ENCODE measurements around the gene MAP4K5. TPM values are rescaled to one million over a fixed set of nuclear protein-coding genes. Genes with fewer than 3 reads are reported as not detected.

The MAP4K5 gene
- total and polyA plus RNA-seq, 2 of the 13 experiments (the other 11 are each of a cell fraction or from before 2014, with no cell fraction given), result 12.7 to 23.9 TPM

DNA sequence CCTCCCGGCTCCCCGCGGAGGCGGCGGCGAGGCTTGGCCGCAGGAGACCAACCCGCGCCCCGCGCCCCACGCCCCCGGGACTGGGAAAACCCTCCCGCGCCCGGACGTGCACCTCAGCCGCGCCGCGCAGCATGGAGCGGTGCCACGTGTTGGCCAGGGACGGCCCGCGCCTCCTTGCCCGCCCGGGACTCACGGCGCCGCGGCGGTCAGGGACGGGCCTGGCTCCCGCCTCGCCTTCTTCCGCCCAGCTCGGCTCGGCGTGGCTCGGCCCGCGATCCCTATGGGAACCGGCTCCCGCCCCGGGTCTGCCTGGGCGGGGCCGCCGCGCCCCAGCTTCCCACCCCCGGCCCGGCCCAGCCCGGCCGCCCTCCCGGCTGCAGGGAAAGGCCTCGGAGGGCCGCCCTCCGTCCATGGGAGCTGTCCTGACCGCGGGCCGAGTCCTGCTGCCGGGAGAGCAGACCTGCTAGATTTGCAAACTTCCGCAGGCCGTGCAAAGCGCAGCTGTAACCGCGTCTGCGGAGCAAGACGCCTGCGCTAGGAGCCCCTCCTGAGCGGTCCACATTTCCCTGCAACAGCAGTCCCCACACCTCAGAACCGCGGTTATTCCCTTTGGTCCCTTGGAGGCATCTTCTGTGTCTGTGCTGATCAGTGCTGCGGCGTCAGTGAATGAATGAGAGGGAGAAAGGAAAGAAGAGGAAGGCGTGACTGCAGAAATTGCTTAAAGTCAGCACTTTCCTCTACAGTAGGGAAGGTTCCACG, 135.6 kb downstream of the MAP4K5 start, which contains the start of gene CDKL1 (continued):
- TF ChIP-seq MAFG (CRISPR knock-in tag; IDR thresholded peaks at IDR 0.05) (no peak), MYPOP (CRISPR knock-in tag; IDR thresholded peaks at IDR 0.05) (peak; percentile 72; the same call in 1 of the 2 replicates), SMARCE1 (IDR thresholded peaks at IDR 0.05; ENCODE audit: borderline replicate concordance) (no peak), ZNF562 (CRISPR knock-in tag; IDR thresholded peaks at IDR 0.05; ENCODE audit: borderline replicate concordance) (no peak), PPARG (CRISPR knock-in tag; conservative IDR thresholded peaks at IDR 0.05) (no peak), POLR2A (IDR thresholded peaks at IDR 0.05; ENCODE audit: insufficient read depth in 1 of 2, low read depth in 2 of 2, low read length in 2 of 2) (peak in 1 of 2 experiments; percentile 46; a peak in 2 of 4 replicates), IKZF4 (CRISPR knock-in tag; IDR thresholded peaks at IDR 0.05; ENCODE audit: borderline replicate concordance, low read depth, not compliant biosample characterization) (peak; percentile 71), PRDM10 (CRISPR knock-in tag; IDR thresholded peaks at IDR 0.05; ENCODE audit: low read depth) (no peak), KAT7 (CRISPR knock-in tag; IDR thresholded peaks at IDR 0.05; ENCODE audit: borderline replicate concordance) (0 out of 2 replicates have a peak, but pooled peaks have one; percentile 28), ZNF761 (CRISPR knock-in tag; conservative IDR thresholded peaks at IDR 0.05) (peak; percentile 72; the same call in 1 of the 2 replicates), GTF3A (CRISPR knock-in tag; conservative IDR thresholded peaks at IDR 0.05) (no peak), BRCA1 (CRISPR knock-in tag; IDR thresholded peaks at IDR 0.05) (peak; percentile 76; the same call in 1 of the 2 replicates), ZFX (CRISPR knock-in tag; IDR thresholded peaks at IDR 0.05; ENCODE audit: low read depth) (peak; percentile 89), ZNF136 (CRISPR knock-in tag; IDR thresholded peaks at IDR 0.05; ENCODE audit: low read depth) (no peak), TFAP4 (IDR thresholded peaks at IDR 0.05; ENCODE audit: borderline replicate concordance, low read depth) (no peak)
- TF ChIP-seq, protein P1, sequence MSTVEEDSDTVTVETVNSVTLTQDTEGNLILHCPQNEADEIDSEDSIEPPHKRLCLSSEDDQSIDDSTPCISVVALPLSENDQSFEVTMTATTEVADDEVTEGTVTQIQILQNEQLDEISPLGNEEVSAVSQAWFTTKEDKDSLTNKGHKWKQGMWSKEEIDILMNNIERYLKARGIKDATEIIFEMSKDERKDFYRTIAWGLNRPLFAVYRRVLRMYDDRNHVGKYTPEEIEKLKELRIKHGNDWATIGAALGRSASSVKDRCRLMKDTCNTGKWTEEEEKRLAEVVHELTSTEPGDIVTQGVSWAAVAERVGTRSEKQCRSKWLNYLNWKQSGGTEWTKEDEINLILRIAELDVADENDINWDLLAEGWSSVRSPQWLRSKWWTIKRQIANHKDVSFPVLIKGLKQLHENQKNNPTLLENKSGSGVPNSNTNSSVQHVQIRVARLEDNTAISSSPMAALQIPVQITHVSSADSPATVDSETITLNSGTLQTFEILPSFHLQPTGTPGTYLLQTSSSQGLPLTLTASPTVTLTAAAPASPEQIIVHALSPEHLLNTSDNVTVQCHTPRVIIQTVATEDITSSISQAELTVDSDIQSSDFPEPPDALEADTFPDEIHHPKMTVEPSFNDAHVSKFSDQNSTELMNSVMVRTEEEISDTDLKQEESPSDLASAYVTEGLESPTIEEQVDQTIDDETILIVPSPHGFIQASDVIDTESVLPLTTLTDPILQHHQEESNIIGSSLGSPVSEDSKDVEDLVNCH (CRISPR knock-in tag; IDR thresholded peaks at IDR 0.05), result no peak
- TF ChIP-seq, protein P2, sequence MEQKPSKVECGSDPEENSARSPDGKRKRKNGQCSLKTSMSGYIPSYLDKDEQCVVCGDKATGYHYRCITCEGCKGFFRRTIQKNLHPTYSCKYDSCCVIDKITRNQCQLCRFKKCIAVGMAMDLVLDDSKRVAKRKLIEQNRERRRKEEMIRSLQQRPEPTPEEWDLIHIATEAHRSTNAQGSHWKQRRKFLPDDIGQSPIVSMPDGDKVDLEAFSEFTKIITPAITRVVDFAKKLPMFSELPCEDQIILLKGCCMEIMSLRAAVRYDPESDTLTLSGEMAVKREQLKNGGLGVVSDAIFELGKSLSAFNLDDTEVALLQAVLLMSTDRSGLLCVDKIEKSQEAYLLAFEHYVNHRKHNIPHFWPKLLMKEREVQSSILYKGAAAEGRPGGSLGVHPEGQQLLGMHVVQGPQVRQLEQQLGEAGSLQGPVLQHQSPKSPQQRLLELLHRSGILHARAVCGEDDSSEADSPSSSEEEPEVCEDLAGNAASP (CRISPR knock-in tag; IDR thresholded peaks at IDR 0.05; ENCODE audit: borderline replicate concordance), result no peak
- TF ChIP-seq, protein P3, sequence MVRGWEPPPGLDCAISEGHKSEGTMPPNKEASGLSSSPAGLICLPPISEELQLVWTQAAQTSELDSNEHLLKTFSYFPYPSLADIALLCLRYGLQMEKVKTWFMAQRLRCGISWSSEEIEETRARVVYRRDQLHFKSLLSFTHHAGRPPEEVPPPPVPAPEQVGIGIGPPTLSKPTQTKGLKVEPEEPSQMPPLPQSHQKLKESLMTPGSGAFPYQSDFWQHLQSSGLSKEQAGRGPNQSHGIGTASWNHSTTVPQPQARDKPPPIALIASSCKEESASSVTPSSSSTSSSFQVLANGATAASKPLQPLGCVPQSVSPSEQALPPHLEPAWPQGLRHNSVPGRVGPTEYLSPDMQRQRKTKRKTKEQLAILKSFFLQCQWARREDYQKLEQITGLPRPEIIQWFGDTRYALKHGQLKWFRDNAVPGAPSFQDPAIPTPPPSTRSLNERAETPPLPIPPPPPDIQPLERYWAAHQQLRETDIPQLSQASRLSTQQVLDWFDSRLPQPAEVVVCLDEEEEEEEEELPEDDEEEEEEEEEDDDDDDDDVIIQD (CRISPR knock-in tag; IDR thresholded peaks at IDR 0.05; ENCODE audit: low read depth), result no peak
